ENCODE data around the gene CCL17.

CCL17 gene

GRCh38 chr16:57401943-57402640 lies 2.5 kb upstream of the CCL17 start:
- no peak for DNase-seq

GRCh38 chr16:57405097-57405496 lies 530 bp downstream of the CCL17 start:
- no peak for DNase-seq

- DNase-seq: no peak
These were observed 2.3 kb downstream of the CCL17 start for GRCh38 chr16:57406881-57407280.

GRCh38 chr16:57407521-57408353 lies 3.2 kb downstream of the CCL17 start:
- DNase-seq: no peak

- no peak for DNase-seq
These were observed 4.5 kb downstream of the CCL17 start for GRCh38 chr16:57409065-57409464.

GRCh38 chr16:57409870-57410587 lies 5.5 kb downstream of the CCL17 start:
- no peak for DNase-seq

- no peak for DNase-seq
These were observed 6.9 kb downstream of the CCL17 start for GRCh38 chr16:57411362-57411976.

GRCh38 chr16:57412584-57412983 lies 8.0 kb downstream of the CCL17 start:
- no peak for DNase-seq

GRCh38 chr16:57413301-57413730 lies 8.7 kb downstream of the CCL17 start:
- no peak for DNase-seq

GRCh38 chr16:57413733-57414132 lies 9.2 kb downstream of the CCL17 start:
- DNase-seq: no peak

GRCh38 chr16:57416084-57416483 lies 11.5 kb downstream of the CCL17 start:
- no peak for DNase-seq

- no peak for DNase-seq
These were observed 14.9 kb downstream of the CCL17 start for GRCh38 chr16:57419506-57419905.

GRCh38 chr16:57422026-57422944 lies 17.7 kb downstream of the CCL17 start:
- peak; percentile 71 for DNase-seq

- DNase-seq: no peak
These were observed 18.6 kb downstream of the CCL17 start for GRCh38 chr16:57423152-57423551.

- no peak for DNase-seq
These were observed 20.0 kb downstream of the CCL17 start for GRCh38 chr16:57424583-57424982.

- DNase-seq: no peak
These were observed 21.8 kb downstream of the CCL17 start for GRCh38 chr16:57426356-57426755.

- DNase-seq: no peak
These were observed 22.7 kb downstream of the CCL17 start for GRCh38 chr16:57427307-57427706.

- no peak for DNase-seq
These were observed 23.3 kb downstream of the CCL17 start for GRCh38 chr16:57427824-57428223.

GRCh38 chr16:57430955-57431354 lies 26.4 kb downstream of the CCL17 start:
- no peak for DNase-seq

GRCh38 chr16:57432505-57432904 lies 27.9 kb downstream of the CCL17 start:
- DNase-seq: no peak

- DNase-seq: no peak
These were observed 28.4 kb downstream of the CCL17 start for GRCh38 chr16:57432989-57433388.

- no peak for DNase-seq
These were observed 29.4 kb downstream of the CCL17 start for GRCh38 chr16:57434003-57434402.

Data from COR-L47 (cell line).